ENCODE measurements around the gene NELL1.

The NELL1 gene

DNA sequence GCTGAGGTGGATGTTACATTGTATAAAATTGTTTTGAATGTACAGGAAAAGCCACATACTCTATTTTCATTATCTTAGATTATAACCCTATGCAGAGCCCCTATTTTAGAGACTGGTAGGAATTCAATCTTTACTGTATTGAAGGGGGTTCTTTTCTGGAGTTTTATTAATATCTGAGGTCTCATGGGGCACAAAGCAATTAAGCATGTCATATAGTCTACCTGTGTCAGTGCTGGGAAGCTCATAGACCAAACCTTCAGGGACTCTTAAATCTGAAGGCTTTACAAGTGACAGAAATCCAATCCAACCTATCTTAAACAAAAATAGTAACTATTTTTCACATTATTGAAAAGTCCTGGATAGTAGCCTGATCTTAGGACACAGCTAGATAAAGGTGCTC lies 733.7 kb downstream of the NELL1 start:
- Histone ChIP-seq H3K23ac (ENCODE audit: low read length) (no peak overlapping the region), H4K12ac (ENCODE audit: low read depth, low read length) (no peak overlapping the region), H3K79me2 (ENCODE audit: control insufficient read depth, insufficient read depth, low read length, poor library complexity) (no peaks in the 10 kb centered on the region), H3K14ac (ENCODE audit: low read length) (no peak overlapping the region), H4K91ac (ENCODE audit: low read depth, low read length) (no peak overlapping the region), H3K9ac (ENCODE audit: low read length) (no peak overlapping the region), H3K4me3 (ENCODE audit: low read depth, low read length) (no peak overlapping the region), H3K4ac (ENCODE audit: low read depth, low read length) (no peak overlapping the region), H2AFZ (ENCODE audit: insufficient read depth, low read length, poor library complexity) (no peak overlapping the region), H3K18ac (ENCODE audit: low read length) (no peak overlapping the region), H2BK5ac (ENCODE audit: low read depth, low read length, poor library complexity) (no peak overlapping the region), H3K9me3 (ENCODE audit: insufficient read depth, low read depth, low read length) (no peaks in the 10 kb centered on the region), H3K79me1 (ENCODE audit: low read length) (no peaks in the 10 kb centered on the region), H4K8ac (ENCODE audit: low read depth, low read length) (no peak overlapping the region), H3K36me3 (ENCODE audit: control insufficient read depth in 1 of 2, insufficient read depth in 2 of 2, low read length in 2 of 2) (no peaks in the 10 kb centered on the region), H3K4me2 (ENCODE audit: low read length) (no peak overlapping the region), H3K27me3 (ENCODE audit: insufficient read depth, low read length) (no peaks in the 10 kb centered on the region), H2AK5ac (ENCODE audit: low read length) (no peak overlapping the region), H3K27ac (ENCODE audit: low read depth, low read length) (no peak overlapping the region), H3K4me1 (ENCODE audit: control insufficient read depth in 1 of 2, insufficient read depth in 2 of 2, low read length in 2 of 2) (no peaks in the 10 kb centered on the region), H2BK12ac (ENCODE audit: low read length) (no peak overlapping the region), H2BK120ac (ENCODE audit: insufficient read depth, low read length, poor library complexity) (no peak overlapping the region)
- DNase-seq = no peak

DNA sequence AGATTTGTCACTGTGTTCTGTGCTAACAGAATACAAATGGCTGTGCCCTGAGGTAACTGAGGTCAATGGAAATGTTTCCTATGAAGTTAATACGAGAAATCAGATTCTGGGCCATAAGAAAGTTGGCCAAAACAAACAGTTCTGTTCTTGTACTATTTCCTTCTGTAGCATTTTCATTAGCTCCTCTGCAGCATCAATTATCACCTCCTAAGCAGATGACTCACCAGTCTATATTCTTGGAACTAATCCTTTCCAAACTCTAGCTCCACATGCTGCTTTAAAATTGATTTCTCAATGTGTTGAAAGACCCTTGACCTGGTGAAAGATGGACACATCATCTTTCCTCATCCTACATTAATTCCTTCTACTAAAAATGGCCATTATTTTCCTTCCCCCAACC lies 736.0 kb downstream of the NELL1 start:
- DNase-seq = no peak
- Histone ChIP-seq H2BK120ac (ENCODE audit: insufficient read depth, low read length, poor library complexity) (no peak overlapping the region), H3K4me3 (ENCODE audit: low read depth, low read length) (no peak overlapping the region), H2BK5ac (ENCODE audit: low read depth, low read length, poor library complexity) (no peak overlapping the region), H3K79me2 (ENCODE audit: control insufficient read depth, insufficient read depth, low read length, poor library complexity) (no peaks in the 10 kb centered on the region), H3K18ac (ENCODE audit: low read length) (no peak overlapping the region), H3K9me3 (ENCODE audit: insufficient read depth, low read depth, low read length) (no peaks in the 10 kb centered on the region), H4K12ac (ENCODE audit: low read depth, low read length) (no peak overlapping the region), H2AK5ac (ENCODE audit: low read length) (no peak overlapping the region), H3K4me2 (ENCODE audit: low read length) (no peak overlapping the region), H3K27ac (ENCODE audit: low read depth, low read length) (no peak overlapping the region), H3K27me3 (ENCODE audit: insufficient read depth, low read length) (no peaks in the 10 kb centered on the region), H3K36me3 (ENCODE audit: control insufficient read depth in 1 of 2, insufficient read depth in 2 of 2, low read length in 2 of 2) (no peaks in the 10 kb centered on the region), H3K4ac (ENCODE audit: low read depth, low read length) (no peak overlapping the region), H3K79me1 (ENCODE audit: low read length) (no peaks in the 10 kb centered on the region), H3K4me1 (ENCODE audit: control insufficient read depth in 1 of 2, insufficient read depth in 2 of 2, low read length in 2 of 2) (no peaks in the 10 kb centered on the region), H3K9ac (ENCODE audit: low read length) (no peak overlapping the region), H2BK12ac (ENCODE audit: low read length) (no peak overlapping the region), H3K14ac (ENCODE audit: low read length) (no peak overlapping the region), H4K91ac (ENCODE audit: low read depth, low read length) (no peak overlapping the region), H4K8ac (ENCODE audit: low read depth, low read length) (no peak overlapping the region), H3K23ac (ENCODE audit: low read length) (no peak overlapping the region), H2AFZ (ENCODE audit: insufficient read depth, low read length, poor library complexity) (no peak overlapping the region)
- WGBS (ENCODE audit: extremely low coverage, insufficient coverage, insufficient read length) = no CpG with 5 or more reads among the region's 1 CpG

DNA sequence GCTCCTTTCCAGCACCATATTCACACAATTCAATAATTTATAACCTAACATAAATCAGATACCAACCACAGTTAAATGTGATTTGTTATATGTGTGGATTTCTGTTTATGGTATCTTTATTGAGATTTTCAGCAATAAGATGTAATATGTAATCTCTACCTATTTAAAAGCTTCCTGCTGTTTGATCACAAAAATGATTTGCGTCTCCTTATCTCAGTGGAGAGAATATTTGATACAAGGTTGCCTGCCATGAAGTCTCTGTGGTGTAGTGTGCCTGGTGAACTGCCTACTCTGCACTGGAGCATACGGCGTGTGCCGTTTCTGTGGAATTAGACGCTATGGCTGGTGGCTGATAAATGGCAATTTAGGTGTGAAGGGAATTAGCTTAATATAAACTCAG lies 741.1 kb downstream of the NELL1 start:
- no peak overlapping the region for H4K91ac ChIP-seq (ENCODE audit: low read depth, low read length)
- H2AFZ ChIP-seq (ENCODE audit: insufficient read depth, low read length, poor library complexity) = no peak overlapping the region
- no peak overlapping the region for H3K4me3 ChIP-seq (ENCODE audit: low read depth, low read length)
- WGBS (ENCODE audit: extremely low coverage, insufficient coverage, insufficient read length) = no CpG with 5 or more reads among the region's 5 CpGs
- no peak overlapping the region for H3K23ac ChIP-seq (ENCODE audit: low read length)
- no peak overlapping the region for H2BK5ac ChIP-seq (ENCODE audit: low read depth, low read length, poor library complexity)
- H3K4ac ChIP-seq (ENCODE audit: low read depth, low read length) = no peak overlapping the region
- H4K12ac ChIP-seq (ENCODE audit: low read depth, low read length) = no peak overlapping the region
- H2BK120ac ChIP-seq (ENCODE audit: insufficient read depth, low read length, poor library complexity) = no peak overlapping the region
- no peak overlapping the region for H4K8ac ChIP-seq (ENCODE audit: low read depth, low read length)
- H3K9ac ChIP-seq (ENCODE audit: low read length) = no peak overlapping the region
- no peaks in the 10 kb centered on the region for H3K9me3 ChIP-seq (ENCODE audit: insufficient read depth, low read depth, low read length)
- no peaks in the 10 kb centered on the region for H3K36me3 ChIP-seq (ENCODE audit: control insufficient read depth in 1 of 2, insufficient read depth in 2 of 2, low read length in 2 of 2)
- no peak for DNase-seq
- no peaks in the 10 kb centered on the region for H3K4me1 ChIP-seq (ENCODE audit: control insufficient read depth in 1 of 2, insufficient read depth in 2 of 2, low read length in 2 of 2)
- H3K79me1 ChIP-seq (ENCODE audit: low read length) = no peaks in the 10 kb centered on the region
- H3K4me2 ChIP-seq (ENCODE audit: low read length) = no peak overlapping the region
- no peak overlapping the region for H2AK5ac ChIP-seq (ENCODE audit: low read length)
- H3K79me2 ChIP-seq (ENCODE audit: control insufficient read depth, insufficient read depth, low read length, poor library complexity) = no peaks in the 10 kb centered on the region
- no peaks in the 10 kb centered on the region for H3K27me3 ChIP-seq (ENCODE audit: insufficient read depth, low read length)
- H3K27ac ChIP-seq (ENCODE audit: low read depth, low read length) = no peak overlapping the region
- no peak overlapping the region for H3K14ac ChIP-seq (ENCODE audit: low read length)
- H2BK12ac ChIP-seq (ENCODE audit: low read length) = no peak overlapping the region
- no peak overlapping the region for H3K18ac ChIP-seq (ENCODE audit: low read length)

DNA sequence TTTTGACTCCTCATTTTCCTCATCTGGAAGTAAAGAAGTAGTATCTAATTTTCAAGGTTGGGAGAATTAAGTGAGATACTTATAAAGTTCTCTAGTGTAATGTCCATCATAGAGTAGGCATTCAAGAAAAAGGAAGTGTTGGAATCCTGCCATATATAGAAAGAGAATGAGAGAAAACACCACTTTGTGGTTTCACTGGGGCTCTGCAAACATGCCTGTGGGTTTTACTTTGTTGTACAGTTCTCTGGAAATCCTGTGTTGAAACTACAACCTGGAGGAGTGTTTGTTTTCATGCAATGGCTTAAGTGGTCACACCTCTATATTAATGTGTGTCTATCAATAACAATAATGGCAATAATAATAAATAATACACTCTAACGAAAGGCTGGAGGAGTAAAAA lies 741.7 kb downstream of the NELL1 start:
- no peak overlapping the region for H3K4me2 ChIP-seq (ENCODE audit: low read length)
- no peaks in the 10 kb centered on the region for H3K27me3 ChIP-seq (ENCODE audit: insufficient read depth, low read length)
- H3K9me3 ChIP-seq (ENCODE audit: insufficient read depth, low read depth, low read length) = no peaks in the 10 kb centered on the region
- no peak overlapping the region for H4K8ac ChIP-seq (ENCODE audit: low read depth, low read length)
- H3K23ac ChIP-seq (ENCODE audit: low read length) = no peak overlapping the region
- H3K27ac ChIP-seq (ENCODE audit: low read depth, low read length) = no peak overlapping the region
- no peak overlapping the region for H2BK12ac ChIP-seq (ENCODE audit: low read length)
- H2BK120ac ChIP-seq (ENCODE audit: insufficient read depth, low read length, poor library complexity) = no peak overlapping the region
- no peak overlapping the region for H2BK5ac ChIP-seq (ENCODE audit: low read depth, low read length, poor library complexity)
- no peak overlapping the region for H2AFZ ChIP-seq (ENCODE audit: insufficient read depth, low read length, poor library complexity)
- no peak overlapping the region for H4K12ac ChIP-seq (ENCODE audit: low read depth, low read length)
- no peak overlapping the region for H3K9ac ChIP-seq (ENCODE audit: low read length)
- no CpG with 5 or more reads among the region's 1 CpG for WGBS (ENCODE audit: extremely low coverage, insufficient coverage, insufficient read length)
- H4K91ac ChIP-seq (ENCODE audit: low read depth, low read length) = no peak overlapping the region
- no peaks in the 10 kb centered on the region for H3K79me1 ChIP-seq (ENCODE audit: low read length)
- DNase-seq = no peak
- no peaks in the 10 kb centered on the region for H3K79me2 ChIP-seq (ENCODE audit: control insufficient read depth, insufficient read depth, low read length, poor library complexity)
- H3K4me3 ChIP-seq (ENCODE audit: low read depth, low read length) = no peak overlapping the region
- no peaks in the 10 kb centered on the region for H3K36me3 ChIP-seq (ENCODE audit: control insufficient read depth in 1 of 2, insufficient read depth in 2 of 2, low read length in 2 of 2)
- H3K4ac ChIP-seq (ENCODE audit: low read depth, low read length) = no peak overlapping the region
- no peak overlapping the region for H3K14ac ChIP-seq (ENCODE audit: low read length)
- H3K18ac ChIP-seq (ENCODE audit: low read length) = no peak overlapping the region
- no peak overlapping the region for H2AK5ac ChIP-seq (ENCODE audit: low read length)
- H3K4me1 ChIP-seq (ENCODE audit: control insufficient read depth in 1 of 2, insufficient read depth in 2 of 2, low read length in 2 of 2) = no peaks in the 10 kb centered on the region

DNA sequence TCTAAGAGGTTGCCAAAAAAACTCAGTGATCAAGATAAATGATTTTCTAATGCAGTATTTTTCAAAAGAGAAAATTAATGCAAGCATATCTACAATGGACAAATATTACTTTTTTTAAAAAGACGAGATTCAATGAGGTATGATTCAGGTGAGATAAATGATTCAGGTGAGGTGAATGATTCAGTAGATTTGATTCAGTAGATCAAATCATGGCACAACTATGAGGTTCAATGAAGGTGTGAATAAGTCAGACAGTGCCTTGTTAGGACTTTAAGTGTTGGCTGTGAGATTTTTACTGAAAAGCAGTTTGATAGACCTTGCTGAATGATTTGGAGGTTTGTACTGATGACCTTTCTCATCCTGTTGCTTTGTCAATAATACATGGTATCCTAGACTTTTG lies 742.2 kb downstream of the NELL1 start:
- Histone ChIP-seq H3K4me2 (ENCODE audit: low read length) (no peak overlapping the region), H3K27ac (ENCODE audit: low read depth, low read length) (no peak overlapping the region), H2AFZ (ENCODE audit: insufficient read depth, low read length, poor library complexity) (no peak overlapping the region), H3K23ac (ENCODE audit: low read length) (no peak overlapping the region), H4K91ac (ENCODE audit: low read depth, low read length) (no peak overlapping the region), H3K4ac (ENCODE audit: low read depth, low read length) (no peak overlapping the region), H2AK5ac (ENCODE audit: low read length) (no peak overlapping the region), H2BK5ac (ENCODE audit: low read depth, low read length, poor library complexity) (no peak overlapping the region), H3K14ac (ENCODE audit: low read length) (no peak overlapping the region), H3K18ac (ENCODE audit: low read length) (no peak overlapping the region), H2BK12ac (ENCODE audit: low read length) (no peak overlapping the region), H4K8ac (ENCODE audit: low read depth, low read length) (no peak overlapping the region), H3K9me3 (ENCODE audit: insufficient read depth, low read depth, low read length) (no peaks in the 10 kb centered on the region), H3K36me3 (ENCODE audit: control insufficient read depth in 1 of 2, insufficient read depth in 2 of 2, low read length in 2 of 2) (no peaks in the 10 kb centered on the region), H3K4me3 (ENCODE audit: low read depth, low read length) (no peak overlapping the region), H2BK120ac (ENCODE audit: insufficient read depth, low read length, poor library complexity) (no peak overlapping the region), H3K4me1 (ENCODE audit: control insufficient read depth in 1 of 2, insufficient read depth in 2 of 2, low read length in 2 of 2) (no peaks in the 10 kb centered on the region), H4K12ac (ENCODE audit: low read depth, low read length) (no peak overlapping the region), H3K27me3 (ENCODE audit: insufficient read depth, low read length) (no peaks in the 10 kb centered on the region), H3K79me1 (ENCODE audit: low read length) (no peaks in the 10 kb centered on the region), H3K79me2 (ENCODE audit: control insufficient read depth, insufficient read depth, low read length, poor library complexity) (no peaks in the 10 kb centered on the region), H3K9ac (ENCODE audit: low read length) (no peak overlapping the region)
- WGBS (ENCODE audit: extremely low coverage, insufficient coverage, insufficient read length) = no CpG with 5 or more reads among the region's 1 CpG
- no peak for DNase-seq

All from trophoblast cell (in vitro differentiated cells and primary cell).